Measurements from ENCODE around the gene PLK2. TPM values are rescaled to one million over a fixed set of nuclear protein-coding genes. Genes with fewer than 3 reads are reported as not detected.

Gene PLK2
- total and polyA plus RNA-seq, 9 of the 15 experiments (the other 6 are each of a cell fraction or from before 2014, with no cell fraction given): 0.58 TPM; not detected in 8

DNA sequence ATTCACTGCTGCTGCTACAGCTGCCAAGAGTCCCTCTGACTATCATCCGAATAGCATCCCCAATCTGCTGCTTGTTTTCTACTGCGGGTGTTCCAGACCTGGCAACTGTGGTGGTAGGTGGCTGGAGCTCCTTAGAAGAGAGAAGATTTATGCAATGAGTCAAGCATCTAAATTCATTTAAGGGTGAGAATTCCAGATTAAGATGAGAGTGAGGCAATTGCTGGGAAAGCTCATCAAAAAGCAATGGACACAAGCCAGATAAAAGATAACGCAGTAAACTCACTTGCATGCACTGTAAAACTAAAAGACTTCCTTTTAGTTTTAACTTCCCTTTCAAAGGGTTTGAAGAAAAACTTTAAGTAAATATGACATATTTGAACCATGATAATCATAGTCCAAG lies 3.9 kb downstream of the PLK2 start:
- H3K4me1 ChIP-seq (replicated peaks in 1 of 2; ENCODE audit: control insufficient read depth in 2 of 2, insufficient read depth in 2 of 2, low read length in 2 of 2): peaks cover 0 to 12% of the 10 kb centered on the region in 2 experiments; a peak in 1 of 5 replicates
- FAIRE-seq: no peak
- DNase-seq (ENCODE audit: extremely low read depth in 1 of 4, low spot score in 3 of 4): no peak
- CTCF ChIA-PET (ENCODE audit: low intra/inter-chr PET ratio): no interaction called here
- no peaks in the 10 kb centered on the region for H4K20me1 ChIP-seq (replicated peaks; ENCODE audit: control insufficient read depth, insufficient read depth, low read length)
- no peak overlapping the region for H3K4me2 ChIP-seq (ENCODE audit: insufficient read depth, low read length)
- H3K9ac ChIP-seq (ENCODE audit: insufficient read depth in 1 of 2, low read depth in 2 of 2, low read length in 2 of 2): no peak overlapping the region
- no peaks in the 10 kb centered on the region for H3K79me2 ChIP-seq (ENCODE audit: control insufficient read depth, insufficient read depth, low read length)
- 12% methylated on average over 3 of the region's 3 CpGs for WGBS (ENCODE audit: insufficient coverage, low coverage, missing lambda C conversion rate)
- no peak for TF ChIP-seq BMI1 (IDR thresholded peaks at IDR 0.05; ENCODE audit: low read length)
- TF ChIP-seq, protein P1, sequence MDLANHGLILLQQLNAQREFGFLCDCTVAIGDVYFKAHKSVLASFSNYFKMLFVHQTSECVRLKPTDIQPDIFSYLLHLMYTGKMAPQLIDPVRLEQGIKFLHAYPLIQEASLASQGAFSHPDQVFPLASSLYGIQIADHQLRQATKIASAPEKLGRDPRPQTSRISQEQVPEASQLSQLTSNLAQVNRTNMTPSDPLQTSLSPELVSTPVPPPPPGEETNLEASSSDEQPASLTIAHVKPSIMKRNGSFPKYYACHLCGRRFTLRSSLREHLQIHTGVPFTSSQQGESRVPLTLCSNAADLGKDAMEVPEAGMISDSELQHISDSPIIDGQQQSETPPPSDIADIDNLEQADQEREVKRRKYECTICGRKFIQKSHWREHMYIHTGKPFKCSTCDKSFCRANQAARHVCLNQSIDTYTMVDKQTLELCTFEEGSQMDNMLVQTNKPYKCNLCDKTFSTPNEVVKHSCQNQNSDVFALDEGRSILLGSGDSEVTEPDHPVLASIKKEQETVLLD (IDR thresholded peaks at IDR 0.05): no peak
- TF ChIP-seq MAZ (CRISPR knock-in tag; conservative IDR thresholded peaks at IDR 0.05 in 1 of 2, IDR thresholded peaks at IDR 0.05 in 1 of 2): no peak
- no peak for TF ChIP-seq TAF9B (IDR thresholded peaks at IDR 0.05; ENCODE audit: partially characterized antibody)
- no peak for TF ChIP-seq TGIF2 (CRISPR knock-in tag; IDR thresholded peaks at IDR 0.05)
- TF ChIP-seq MECOM (CRISPR knock-in tag; IDR thresholded peaks at IDR 0.05): no peak
- TF ChIP-seq RHOXF2B (CRISPR knock-in tag; conservative IDR thresholded peaks at IDR 0.05): no peak
- TF ChIP-seq, protein P2, sequence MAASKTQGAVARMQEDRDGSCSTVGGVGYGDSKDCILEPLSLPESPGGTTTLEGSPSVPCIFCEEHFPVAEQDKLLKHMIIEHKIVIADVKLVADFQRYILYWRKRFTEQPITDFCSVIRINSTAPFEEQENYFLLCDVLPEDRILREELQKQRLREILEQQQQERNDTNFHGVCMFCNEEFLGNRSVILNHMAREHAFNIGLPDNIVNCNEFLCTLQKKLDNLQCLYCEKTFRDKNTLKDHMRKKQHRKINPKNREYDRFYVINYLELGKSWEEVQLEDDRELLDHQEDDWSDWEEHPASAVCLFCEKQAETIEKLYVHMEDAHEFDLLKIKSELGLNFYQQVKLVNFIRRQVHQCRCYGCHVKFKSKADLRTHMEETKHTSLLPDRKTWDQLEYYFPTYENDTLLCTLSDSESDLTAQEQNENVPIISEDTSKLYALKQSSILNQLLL (CRISPR knock-in tag; IDR thresholded peaks at IDR 0.05; ENCODE audit: borderline replicate concordance): no peak
- no peak for TF ChIP-seq U2AF1 (optimal IDR thresholded peaks at IDR 0.05; ENCODE audit: low read depth, low read length)
- no peak for TF ChIP-seq SIX5 (IDR thresholded peaks at IDR 0.05; ENCODE audit: borderline replicate concordance in 1 of 2, insufficient read depth in 1 of 2, low read depth in 1 of 2, low read length in 2 of 2)
- no peak for TF ChIP-seq ZFP36 (IDR thresholded peaks at IDR 0.05; ENCODE audit: low read depth, low read length, partially characterized antibody)
- TF ChIP-seq, protein P3, sequence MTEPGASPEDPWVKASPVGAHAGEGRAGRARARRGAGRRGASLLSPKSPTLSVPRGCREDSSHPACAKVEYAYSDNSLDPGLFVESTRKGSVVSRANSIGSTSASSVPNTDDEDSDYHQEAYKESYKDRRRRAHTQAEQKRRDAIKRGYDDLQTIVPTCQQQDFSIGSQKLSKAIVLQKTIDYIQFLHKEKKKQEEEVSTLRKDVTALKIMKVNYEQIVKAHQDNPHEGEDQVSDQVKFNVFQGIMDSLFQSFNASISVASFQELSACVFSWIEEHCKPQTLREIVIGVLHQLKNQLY (CRISPR knock-in tag; conservative IDR thresholded peaks at IDR 0.05): no peak
- TF ChIP-seq NELFE (IDR thresholded peaks at IDR 0.05; ENCODE audit: insufficient read depth, insufficient read length): no peak
- no peak for TF ChIP-seq FOXK2 (conservative IDR thresholded peaks at IDR 0.05 in 1 of 2, IDR thresholded peaks at IDR 0.05 in 1 of 2; ENCODE audit: low read depth in 2 of 2)
- TF ChIP-seq, protein P4, sequence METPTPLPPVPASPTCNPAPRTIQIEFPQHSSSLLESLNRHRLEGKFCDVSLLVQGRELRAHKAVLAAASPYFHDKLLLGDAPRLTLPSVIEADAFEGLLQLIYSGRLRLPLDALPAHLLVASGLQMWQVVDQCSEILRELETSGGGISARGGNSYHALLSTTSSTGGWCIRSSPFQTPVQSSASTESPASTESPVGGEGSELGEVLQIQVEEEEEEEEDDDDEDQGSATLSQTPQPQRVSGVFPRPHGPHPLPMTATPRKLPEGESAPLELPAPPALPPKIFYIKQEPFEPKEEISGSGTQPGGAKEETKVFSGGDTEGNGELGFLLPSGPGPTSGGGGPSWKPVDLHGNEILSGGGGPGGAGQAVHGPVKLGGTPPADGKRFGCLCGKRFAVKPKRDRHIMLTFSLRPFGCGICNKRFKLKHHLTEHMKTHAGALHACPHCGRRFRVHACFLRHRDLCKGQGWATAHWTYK (CRISPR knock-in tag; IDR thresholded peaks at IDR 0.05): no peak
- no peak for TF ChIP-seq ELF2 (CRISPR knock-in tag; IDR thresholded peaks at IDR 0.05)
- no peak for TF ChIP-seq SIN3A (IDR thresholded peaks at IDR 0.05; ENCODE audit: borderline replicate concordance in 2 of 2, control insufficient read depth in 1 of 2, low read depth in 2 of 2, low read length in 2 of 2)
- no peak for TF ChIP-seq ZNF644 (tag; IDR thresholded peaks at IDR 0.05; ENCODE audit: low read depth)
- no peak for TF ChIP-seq L3MBTL2 (IDR thresholded peaks at IDR 0.05)
- no TSS peak for BruUV-seq (replicated peaks)
- intact Hi-C loops (cut with micrococcal nuclease) (no loop called here), in situ Hi-C loops (cut with MboI) (loop anchor here (25.0 kb wide), 2 partner anchors 669 to 969 kb away; partner anchors contain the start of gene ACTBL2)
- no peak overlapping the region for H2AFZ ChIP-seq (ENCODE audit: low read depth, low read length)
- H3K4me3 ChIP-seq: no peak overlapping the region
- H3K27me3 ChIP-seq (ENCODE audit: control insufficient read depth in 2 of 2, insufficient read depth in 2 of 2, low read length in 2 of 2): no peaks in the 10 kb centered on the region
- no peaks in the 10 kb centered on the region for H3K9me1 ChIP-seq (ENCODE audit: control insufficient read depth, insufficient read depth, low read length)
- POLR2A ChIA-PET: no interaction called here
- no peak for ATAC-seq
- H3K27ac ChIP-seq (ENCODE audit: extremely low read depth, low read depth, low read length): no peak overlapping the region
- H3K36me3 ChIP-seq (ENCODE audit: control insufficient read depth, insufficient read depth, low read length): no peaks in the 10 kb centered on the region
- H3K9me3 ChIP-seq (replicated peaks; ENCODE audit: control insufficient read depth, insufficient read depth, low read depth, low read length): no peaks in the 10 kb centered on the region
